Measurements from ENCODE around the gene OR6C70.

GRCh38 chr12:55469291-55469690, 647 bp downstream of the OR6C70 start:
- TF ChIP-seq CTCF (IDR thresholded peaks at IDR 0.05), result no peak
- no peak for TF ChIP-seq POLR2AphosphoS5 (IDR thresholded peaks at IDR 0.05)
- TF ChIP-seq POLR2A (IDR thresholded peaks at IDR 0.05), result no peak

Data from prostate gland (tissue), 2 donors.